PC-9 (cell line): ENCODE results near the gene TUBA3D.
"Not testable (repeated sequence)": the region's sequence is repeated elsewhere in the genome, so short reads cannot be mapped to it uniquely, and the experiment has no call there.

Source experiments
- CTCF ChIP-seq: fragments of 200-600 bp; sonication (generic); conservative IDR thresholded peaks from 2 replicates; pipeline ENCODE4 v1.6.1; 2017; ENCODE audit warnings: mixed run types, antibody characterized with exemption, mild to moderate bottlenecking, moderate library complexity
- EZH2 ChIP-seq: fragments of 200-600 bp; sonication (generic); IDR thresholded peaks from 2 replicates; pipeline ENCODE4 v1.8.0; 2017; ENCODE audit warnings: antibody characterized with exemption, low read depth

GRCh38 chr2:131514408-131515166 is 38.7 kb downstream of the TUBA3D start:
- TF ChIP-seq CTCF, EZH2: not testable (repeated sequence)
